ENCODE data around the gene A2M.

Gene A2M

GRCh38 chr12:9036227-9036626 lies 79.5 kb downstream of the A2M start:
- TF ChIP-seq SUZ12 (IDR thresholded peaks at IDR 0.05) (no peak), FOXM1 (IDR thresholded peaks at IDR 0.05; ENCODE audit: borderline replicate concordance) (no peak), L3MBTL2 (conservative IDR thresholded peaks at IDR 0.05) (no peak), LEF1 (IDR thresholded peaks at IDR 0.05; ENCODE audit: borderline replicate concordance) (no peak), ARNT (IDR thresholded peaks at IDR 0.05) (no peak), HDGF (IDR thresholded peaks at IDR 0.05; ENCODE audit: borderline replicate concordance) (no peak), FOXK2 (IDR thresholded peaks at IDR 0.05) (no peak), NFRKB (IDR thresholded peaks at IDR 0.05) (no peak), FOXA1 (IDR thresholded peaks at IDR 0.05) (no peak), ZNF384 (IDR thresholded peaks at IDR 0.05) (no peak), BHLHE40 (IDR thresholded peaks at IDR 0.05; ENCODE audit: borderline replicate concordance) (no peak), TARDBP (IDR thresholded peaks at IDR 0.05) (no peak), CTBP1 (IDR thresholded peaks at IDR 0.05; ENCODE audit: borderline replicate concordance) (no peak), SP1 (IDR thresholded peaks at IDR 0.05) (no peak), ELF4 (IDR thresholded peaks at IDR 0.05) (no peak)
- TF ChIP-seq, protein P1, sequence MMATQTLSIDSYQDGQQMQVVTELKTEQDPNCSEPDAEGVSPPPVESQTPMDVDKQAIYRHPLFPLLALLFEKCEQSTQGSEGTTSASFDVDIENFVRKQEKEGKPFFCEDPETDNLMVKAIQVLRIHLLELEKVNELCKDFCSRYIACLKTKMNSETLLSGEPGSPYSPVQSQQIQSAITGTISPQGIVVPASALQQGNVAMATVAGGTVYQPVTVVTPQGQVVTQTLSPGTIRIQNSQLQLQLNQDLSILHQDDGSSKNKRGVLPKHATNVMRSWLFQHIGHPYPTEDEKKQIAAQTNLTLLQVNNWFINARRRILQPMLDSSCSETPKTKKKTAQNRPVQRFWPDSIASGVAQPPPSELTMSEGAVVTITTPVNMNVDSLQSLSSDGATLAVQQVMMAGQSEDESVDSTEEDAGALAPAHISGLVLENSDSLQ (IDR thresholded peaks at IDR 0.05), result no peak
- ChIA-PET POLR2A (interaction anchor here (1.2 kb wide), 1 partner anchor 87 kb away, joined by 3 read pairs; the partner anchor contains the start of gene M6PR), CTCF (interaction anchor here (1.4 to 1.5 kb wide), 2 partner anchors 14 to 146 kb away, joined by 3 to 5 read pairs; no protein-coding TSS in a partner anchor)

GRCh38 chr12:9034095-9034494 lies 81.6 kb downstream of the A2M start:
- TF ChIP-seq FOXK2 (IDR thresholded peaks at IDR 0.05) (no peak), ARNT (IDR thresholded peaks at IDR 0.05) (no peak), ZNF384 (IDR thresholded peaks at IDR 0.05) (no peak), ELF4 (IDR thresholded peaks at IDR 0.05) (no peak)
- no peak for DNase-seq (ENCODE audit: extremely low spot score)
- ChIA-PET POLR2A (no interaction called here), CTCF (no interaction called here)

More at GRCh38 chr12:9036227-9036626, 79.5 kb downstream of the A2M start:
- DNase-seq (ENCODE audit: extremely low spot score), result no peak

- CTCF ChIA-PET, result no interaction called here
- no peak for DNase-seq (ENCODE audit: extremely low spot score)
- POLR2A ChIA-PET, result interaction anchor here (1.5 kb wide), 1 partner anchor 12 kb away, joined by 3 read pairs; no protein-coding TSS in a partner anchor
- no peak for TF ChIP-seq ELF4 (IDR thresholded peaks at IDR 0.05)
- no peak for TF ChIP-seq HDGF (IDR thresholded peaks at IDR 0.05; ENCODE audit: borderline replicate concordance)
- TF ChIP-seq ARNT (IDR thresholded peaks at IDR 0.05), result no peak
- TF ChIP-seq FOXK2 (IDR thresholded peaks at IDR 0.05), result no peak
- TF ChIP-seq L3MBTL2 (conservative IDR thresholded peaks at IDR 0.05), result no peak
- no peak for TF ChIP-seq BHLHE40 (IDR thresholded peaks at IDR 0.05; ENCODE audit: borderline replicate concordance)
- TF ChIP-seq LEF1 (IDR thresholded peaks at IDR 0.05; ENCODE audit: borderline replicate concordance), result no peak
- no peak for TF ChIP-seq FOXA1 (IDR thresholded peaks at IDR 0.05)
- no peak for TF ChIP-seq CTBP1 (IDR thresholded peaks at IDR 0.05; ENCODE audit: borderline replicate concordance)
- no peak for TF ChIP-seq NFRKB (IDR thresholded peaks at IDR 0.05)
- TF ChIP-seq FOXM1 (IDR thresholded peaks at IDR 0.05; ENCODE audit: borderline replicate concordance), result no peak
- TF ChIP-seq SP1 (IDR thresholded peaks at IDR 0.05), result no peak
- TF ChIP-seq SUZ12 (IDR thresholded peaks at IDR 0.05), result no peak
- TF ChIP-seq ZNF384 (IDR thresholded peaks at IDR 0.05), result no peak
- TF ChIP-seq, protein P1 (IDR thresholded peaks at IDR 0.05), result no peak
Measured at GRCh38 chr12:9033265-9033887, 82.3 kb downstream of the A2M start.

- CTCF ChIA-PET, result interaction anchor here (0.6 kb wide), 1 partner anchor 24 kb away, joined by 3 read pairs; no protein-coding TSS in a partner anchor
- POLR2A ChIA-PET, result interaction anchor here (1.5 kb wide), 1 partner anchor 11 kb away, joined by 3 read pairs; no protein-coding TSS in a partner anchor
- TF ChIP-seq BHLHE40 (IDR thresholded peaks at IDR 0.05; ENCODE audit: borderline replicate concordance) (no peak), ZNF384 (IDR thresholded peaks at IDR 0.05) (no peak), SP1 (IDR thresholded peaks at IDR 0.05) (no peak), SUZ12 (IDR thresholded peaks at IDR 0.05) (no peak), NFRKB (IDR thresholded peaks at IDR 0.05) (no peak), TARDBP (IDR thresholded peaks at IDR 0.05) (no peak), FOXA1 (IDR thresholded peaks at IDR 0.05) (no peak), ELF4 (IDR thresholded peaks at IDR 0.05) (no peak), LEF1 (IDR thresholded peaks at IDR 0.05; ENCODE audit: borderline replicate concordance) (no peak), ARNT (IDR thresholded peaks at IDR 0.05) (no peak), FOXK2 (IDR thresholded peaks at IDR 0.05) (no peak), HDGF (IDR thresholded peaks at IDR 0.05; ENCODE audit: borderline replicate concordance) (no peak), L3MBTL2 (conservative IDR thresholded peaks at IDR 0.05) (no peak), FOXM1 (IDR thresholded peaks at IDR 0.05; ENCODE audit: borderline replicate concordance) (no peak), CTBP1 (IDR thresholded peaks at IDR 0.05; ENCODE audit: borderline replicate concordance) (no peak)
- TF ChIP-seq, protein P1 (IDR thresholded peaks at IDR 0.05), result no peak
- DNase-seq (ENCODE audit: extremely low spot score), result no peak
Measured at GRCh38 chr12:9032202-9032964, 83.3 kb downstream of the A2M start.

GRCh38 chr12:9030776-9031175 lies 84.9 kb downstream of the A2M start:
- TF ChIP-seq FOXK2 (IDR thresholded peaks at IDR 0.05) (no peak), ZNF384 (IDR thresholded peaks at IDR 0.05) (no peak), HDGF (IDR thresholded peaks at IDR 0.05; ENCODE audit: borderline replicate concordance) (no peak)
- CTCF ChIA-PET, result no interaction called here
- DNase-seq (ENCODE audit: extremely low spot score), result no peak
- POLR2A ChIA-PET, result interaction anchor here (1.2 kb wide), 1 partner anchor 81 kb away, joined by 3 read pairs; the partner anchor contains the start of gene M6PR

Measured in HEK293T (cell line).